ENCODE measurements around the gene CERS6. TPM values are rescaled to one million over a fixed set of nuclear protein-coding genes. Genes with fewer than 3 reads are reported as not detected.
"Not testable (repeated sequence)": the region's sequence is repeated elsewhere in the genome, so short reads cannot be mapped to it uniquely, and the experiment has no call there.

CERS6 gene
- total RNA-seq, 2 donors from 2014 or later = 11.0 to 15.0 TPM

DNA sequence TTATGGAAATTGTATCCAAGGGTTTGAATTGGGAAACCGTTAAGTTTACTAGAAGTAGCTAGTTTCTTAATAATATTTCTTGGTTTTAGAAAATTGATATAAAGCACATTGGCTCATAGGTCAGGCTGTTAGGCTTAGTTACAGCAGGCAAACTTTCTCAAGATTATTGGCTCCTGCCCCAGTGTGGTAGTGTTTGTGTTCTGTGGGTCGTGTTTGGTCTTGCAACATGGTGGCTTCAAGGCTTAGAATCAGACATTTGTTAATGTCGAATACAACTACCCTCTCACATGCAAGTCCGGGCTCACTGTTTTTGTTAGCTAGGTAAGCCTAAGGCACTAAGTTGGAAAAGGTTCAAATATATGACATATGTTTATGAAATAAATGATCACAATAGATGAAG, 19.6 kb downstream of the CERS6 start:
- Mint-ChIP-seq H3K27ac (no peak overlapping the region), H3K36me3 (peaks cover 0 to 26% of the 10 kb centered on the region in 2 donors), H3K9me3 (no peaks in the 10 kb centered on the region)
- ATAC-seq = no peak
- DNase-seq (ENCODE audit: low spot score in 2 of 2) = no peak

- no peak for DNase-seq (ENCODE audit: low spot score in 2 of 2)
- H3K9me3 Mint-ChIP-seq = no peaks in the 10 kb centered on the region
- H3K27ac Mint-ChIP-seq = no peak overlapping the region
- ATAC-seq = no peak
- H3K36me3 Mint-ChIP-seq = peaks cover 0 to 16% of the 10 kb centered on the region in 2 donors
Measured at GRCh38 chr2:168478206-168478605, 22.1 kb downstream of the CERS6 start.

DNA sequence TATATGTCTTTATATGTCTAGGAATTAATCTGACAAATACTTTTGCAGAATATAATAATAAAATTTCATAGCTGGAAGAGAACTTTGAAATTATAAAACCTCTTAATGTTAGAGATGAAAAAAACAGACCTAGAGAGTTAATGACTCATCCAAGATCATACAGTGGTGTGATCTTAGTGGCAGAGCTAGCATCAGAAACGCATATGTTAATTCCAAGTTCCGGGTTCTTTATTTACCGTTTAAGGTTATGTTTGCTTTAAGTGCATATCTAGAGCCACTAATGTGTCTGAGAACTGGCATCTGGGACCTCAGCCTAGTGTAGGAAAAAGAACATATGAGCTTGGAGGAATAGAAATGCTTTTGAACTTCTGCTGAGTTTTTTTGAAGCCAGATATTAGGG, 24.3 kb downstream of the CERS6 start:
- ATAC-seq (peak in 1 of 2 donors; percentile 44), DNase-seq (ENCODE audit: low spot score in 2 of 2) (no peak)
- Mint-ChIP-seq H3K27ac (no peak overlapping the region), H3K9me3 (peaks cover under 1 to 4% of the 10 kb centered on the region in 2 donors), H3K36me3 (peaks cover 0 to 15% of the 10 kb centered on the region in 2 donors)

DNA sequence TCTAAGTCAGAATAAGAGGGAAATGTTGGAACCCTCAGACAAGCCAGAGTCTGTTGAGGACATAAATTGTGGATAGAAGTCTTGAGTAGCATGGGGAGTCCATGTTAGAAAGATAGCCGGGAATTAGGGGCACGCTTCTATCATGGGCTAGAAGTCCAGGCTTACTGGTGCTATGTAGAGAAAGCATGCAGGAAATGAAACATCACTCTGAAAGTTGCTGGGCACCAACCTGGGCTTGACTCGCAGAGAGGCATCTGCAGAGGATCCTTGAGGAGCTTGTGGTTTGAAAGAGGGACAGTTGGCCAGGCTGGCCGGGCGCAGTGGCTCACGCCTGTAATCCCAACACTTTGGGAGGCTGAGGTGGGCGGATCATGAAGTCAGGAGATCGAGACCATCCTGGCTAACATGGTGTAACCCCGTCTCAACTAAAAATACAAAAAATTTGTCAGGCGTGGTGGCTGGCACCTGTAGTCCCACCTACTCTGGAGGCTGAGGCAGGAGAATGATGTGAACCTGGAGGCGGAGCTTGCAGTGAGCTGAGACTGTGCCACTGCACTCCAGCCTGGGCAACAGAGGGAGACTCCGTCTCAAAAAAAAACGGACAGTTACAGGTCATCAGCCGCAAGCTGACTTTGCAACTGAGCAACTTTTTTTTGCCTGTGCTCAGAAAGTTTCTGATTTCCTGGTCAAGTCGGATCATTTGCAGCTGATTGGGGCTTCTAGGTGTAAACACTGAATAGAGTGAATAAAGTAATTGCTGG, 24.9 kb downstream of the CERS6 start:
- Mint-ChIP-seq H3K36me3 (peaks cover 0 to 17% of the 10 kb centered on the region in 2 donors), H3K27ac (no peak overlapping the region), H3K9me3 (peaks cover 3 to 4% of the 10 kb centered on the region in 2 donors)
- ATAC-seq (no peak), DNase-seq (ENCODE audit: low spot score in 2 of 2) (no peak)

GRCh38 chr2:168482269-168482668, 26.2 kb downstream of the CERS6 start:
- ATAC-seq (no peak), DNase-seq (ENCODE audit: low spot score in 2 of 2) (no peak)
- Mint-ChIP-seq H3K27ac (no peak overlapping the region), H3K9me3 (peaks cover 3 to 4% of the 10 kb centered on the region in 2 donors), H3K36me3 (peaks cover 0 to 18% of the 10 kb centered on the region in 2 donors)

GRCh38 chr2:168482952-168483831, 27.1 kb downstream of the CERS6 start:
- H3K27ac Mint-ChIP-seq = no peak overlapping the region
- no peak for ATAC-seq
- H3K9me3 Mint-ChIP-seq = peaks cover 3 to 4% of the 10 kb centered on the region in 2 donors
- peaks cover 0 to 19% of the 10 kb centered on the region in 2 donors for H3K36me3 Mint-ChIP-seq
- no peak for DNase-seq (ENCODE audit: low spot score in 2 of 2)

DNA sequence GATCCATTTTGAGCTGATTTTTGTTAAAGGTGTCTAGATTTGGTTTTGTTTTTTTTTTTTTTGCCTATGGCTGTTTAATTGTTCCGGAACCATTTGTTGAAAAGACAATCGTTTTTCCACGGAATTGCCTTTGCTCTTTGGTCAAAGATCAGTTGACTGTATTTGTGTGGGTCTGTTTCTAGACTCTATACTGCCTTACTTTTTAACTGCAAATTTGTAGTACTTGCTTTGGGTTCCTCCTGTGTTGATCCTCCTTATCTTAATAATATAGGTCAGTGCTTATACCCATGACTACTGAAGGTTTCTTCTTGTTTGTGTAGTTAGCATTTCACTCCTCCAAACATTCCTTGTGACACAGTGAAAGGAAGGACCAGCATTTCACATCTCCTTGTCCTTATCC, 30.4 kb downstream of the CERS6 start:
- ATAC-seq = no peak

DNA sequence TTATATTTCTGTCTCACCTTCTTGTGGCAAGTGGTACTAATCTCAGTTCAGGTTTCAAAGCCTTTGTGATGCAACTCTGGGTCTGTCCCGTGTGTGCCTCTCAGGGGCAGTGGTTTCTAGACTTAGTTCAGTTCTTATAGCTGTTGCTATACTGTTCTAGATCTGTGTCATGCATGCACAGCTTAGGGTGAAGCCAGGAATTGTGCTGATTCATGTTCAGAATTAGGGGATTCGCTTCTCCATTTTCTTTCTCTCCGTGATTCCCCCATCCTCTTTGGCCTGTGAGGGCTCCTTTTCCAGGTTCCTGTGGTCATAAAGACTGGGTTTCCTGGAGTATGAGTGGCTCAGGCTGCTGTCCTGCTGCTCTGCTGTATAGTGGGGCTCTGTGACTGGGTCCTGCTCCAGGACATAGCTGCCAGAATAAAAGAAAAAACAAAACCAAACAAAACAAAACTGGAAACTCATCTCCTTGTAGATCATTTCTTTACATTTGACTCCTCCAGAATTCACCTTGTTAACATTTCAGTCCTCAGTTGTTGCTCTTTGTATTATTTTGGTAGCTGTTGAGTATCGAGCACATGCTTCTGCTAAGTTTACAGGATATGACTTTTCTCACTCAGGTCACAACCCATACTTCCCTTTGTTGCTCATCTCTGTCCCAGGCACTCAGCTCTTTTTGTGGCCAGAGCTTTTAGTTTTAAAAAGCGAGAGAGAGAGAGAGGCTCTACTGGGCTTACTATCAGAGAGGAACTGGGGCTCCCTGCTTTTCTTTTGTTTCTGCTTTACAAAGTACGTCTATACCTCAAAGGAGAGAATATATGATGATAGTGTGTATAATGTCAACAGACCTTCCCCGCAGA, 34.2 kb downstream of the CERS6 start:
- peaks cover 0 to 3% of the 10 kb centered on the region in 2 donors for H3K9me3 Mint-ChIP-seq
- ATAC-seq = peak; percentile 88 to 95
- DNase-seq (ENCODE audit: low spot score in 2 of 2) = peak; percentile 49 to 61
- peak overlapping the region; percentile 82 to 97 for H3K27ac Mint-ChIP-seq
- peaks cover 0 to 31% of the 10 kb centered on the region in 2 donors for H3K36me3 Mint-ChIP-seq

More for the DNA sequence above, 30.4 kb downstream of the CERS6 start:
- peaks cover 3 to 4% of the 10 kb centered on the region in 2 donors for H3K9me3 Mint-ChIP-seq
- DNase-seq (ENCODE audit: low spot score in 2 of 2) = no peak
- no peak overlapping the region for H3K27ac Mint-ChIP-seq
- peaks cover 0 to 24% of the 10 kb centered on the region in 2 donors for H3K36me3 Mint-ChIP-seq

- no peaks in the 10 kb centered on the region for H3K9me3 Mint-ChIP-seq
- peak overlapping the region; percentile 82 to 97 for H3K27ac Mint-ChIP-seq
- DNase-seq (ENCODE audit: low spot score in 2 of 2) (peak in 1 of 2 donors; percentile 43), ATAC-seq (peak; percentile 29 to 54)
- peaks cover 0 to 28% of the 10 kb centered on the region in 2 donors for H3K36me3 Mint-ChIP-seq
Measured at GRCh38 chr2:168490946-168491605, 35.0 kb downstream of the CERS6 start.

DNA sequence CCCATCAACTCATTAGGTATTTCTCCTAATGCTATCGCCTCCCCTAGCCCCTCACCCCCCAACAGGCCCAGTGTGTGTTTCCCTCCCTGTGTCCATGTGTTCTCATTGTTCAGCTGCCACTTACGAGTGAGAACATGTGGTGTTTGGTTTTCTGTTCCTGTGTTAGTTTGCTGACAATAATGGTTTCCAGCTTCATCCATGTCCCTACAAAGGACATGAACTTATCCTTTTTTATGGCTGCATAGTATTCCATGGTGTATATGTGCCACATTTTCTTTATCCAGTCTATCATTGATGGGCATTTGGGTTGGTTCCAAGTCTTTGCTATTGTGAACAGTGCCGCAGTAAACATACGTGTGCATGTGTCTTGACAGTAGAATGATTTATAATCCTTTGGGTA, 35.7 kb downstream of the CERS6 start:
- DNase-seq (ENCODE audit: low spot score in 2 of 2); H3K9me3 Mint-ChIP-seq; ATAC-seq: not testable (repeated sequence)
- peak overlapping the region in 1 of 2 donors; percentile 28 for H3K27ac Mint-ChIP-seq
- peaks cover 0 to 23% of the 10 kb centered on the region in 2 donors for H3K36me3 Mint-ChIP-seq

DNA sequence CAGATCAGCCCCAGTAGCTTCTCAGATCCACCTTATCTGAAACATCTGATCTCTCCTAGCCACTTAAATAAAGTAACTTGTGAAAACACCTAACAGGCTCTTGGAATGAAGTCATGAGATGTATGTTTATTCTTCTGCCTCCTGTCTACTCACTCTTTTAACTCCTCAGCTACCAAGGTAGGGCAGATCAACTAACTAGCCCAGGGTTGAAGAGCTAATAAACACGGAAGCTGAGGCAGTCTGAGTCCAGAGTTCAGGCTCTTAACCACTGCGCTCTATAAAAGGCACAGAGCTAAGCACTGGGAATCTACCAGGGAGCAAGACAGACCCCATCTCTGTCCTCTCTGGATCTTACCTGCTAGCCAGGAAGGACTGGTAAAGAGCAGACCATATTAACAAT, 37.1 kb downstream of the CERS6 start:
- not testable (repeated sequence) for DNase-seq (ENCODE audit: low spot score in 2 of 2); H3K27ac Mint-ChIP-seq; ATAC-seq; H3K9me3 Mint-ChIP-seq
- peaks cover 8 to 32% of the 10 kb centered on the region in 2 donors for H3K36me3 Mint-ChIP-seq

GRCh38 chr2:168494190-168494711, 38.2 kb downstream of the CERS6 start:
- H3K27ac Mint-ChIP-seq = no peak overlapping the region
- H3K36me3 Mint-ChIP-seq = peaks cover 8 to 36% of the 10 kb centered on the region in 2 donors
- no peak for DNase-seq (ENCODE audit: low spot score in 2 of 2)
- no peak for ATAC-seq
- H3K9me3 Mint-ChIP-seq = peaks cover 0 to 5% of the 10 kb centered on the region in 2 donors

DNA sequence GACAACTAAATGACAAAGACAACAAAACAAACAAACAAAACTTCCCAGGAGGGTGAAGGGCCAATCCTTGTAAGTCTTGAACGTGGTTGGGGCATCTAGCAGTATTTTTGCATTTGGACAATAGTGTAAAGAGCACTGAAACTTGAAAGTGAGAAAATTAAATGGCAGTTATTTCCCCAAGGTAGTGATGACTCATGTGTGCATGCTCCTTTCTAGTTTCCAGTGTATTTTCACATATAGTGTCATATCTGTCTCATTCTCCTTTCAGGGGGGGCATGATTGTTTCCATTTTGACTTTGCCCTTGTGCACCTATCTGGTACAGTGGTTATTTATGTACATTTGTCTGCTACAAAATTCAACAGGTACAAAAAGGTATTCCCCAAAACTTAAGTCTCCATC, 39.5 kb downstream of the CERS6 start:
- peak in 1 of 2 donors; percentile 23 for DNase-seq (ENCODE audit: low spot score in 2 of 2)
- peak; percentile 85 for ATAC-seq
- H3K27ac Mint-ChIP-seq = peak overlapping the region in 1 of 2 donors; percentile 46
- peaks cover 0 to 11% of the 10 kb centered on the region in 2 donors for H3K9me3 Mint-ChIP-seq
- H3K36me3 Mint-ChIP-seq = peaks cover 8 to 43% of the 10 kb centered on the region in 2 donors

DNA sequence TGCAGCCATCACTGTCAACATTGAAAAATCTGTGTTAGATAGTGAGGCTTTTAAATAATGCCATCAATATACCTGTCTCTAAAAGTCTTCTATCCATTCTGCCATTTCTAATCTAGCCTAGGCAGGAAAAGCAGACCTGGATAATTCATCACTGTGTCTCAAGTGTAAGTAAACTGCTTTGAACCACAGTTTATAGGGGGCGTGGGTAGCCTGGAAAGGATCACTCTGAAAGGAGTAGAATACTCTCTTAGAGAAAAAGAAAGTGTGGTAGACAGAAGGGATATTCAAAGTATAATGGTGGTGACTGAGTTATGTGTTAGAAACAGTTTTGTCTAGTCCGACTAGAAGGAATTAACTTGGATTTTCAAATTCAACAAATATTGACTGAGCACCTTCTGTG, 40.8 kb downstream of the CERS6 start:
- ATAC-seq (no peak), DNase-seq (ENCODE audit: low spot score in 2 of 2) (no peak)
- Mint-ChIP-seq H3K27ac (no peak overlapping the region), H3K36me3 (peaks cover 14 to 57% of the 10 kb centered on the region in 2 donors), H3K9me3 (peaks cover 0 to 16% of the 10 kb centered on the region in 2 donors)

DNA sequence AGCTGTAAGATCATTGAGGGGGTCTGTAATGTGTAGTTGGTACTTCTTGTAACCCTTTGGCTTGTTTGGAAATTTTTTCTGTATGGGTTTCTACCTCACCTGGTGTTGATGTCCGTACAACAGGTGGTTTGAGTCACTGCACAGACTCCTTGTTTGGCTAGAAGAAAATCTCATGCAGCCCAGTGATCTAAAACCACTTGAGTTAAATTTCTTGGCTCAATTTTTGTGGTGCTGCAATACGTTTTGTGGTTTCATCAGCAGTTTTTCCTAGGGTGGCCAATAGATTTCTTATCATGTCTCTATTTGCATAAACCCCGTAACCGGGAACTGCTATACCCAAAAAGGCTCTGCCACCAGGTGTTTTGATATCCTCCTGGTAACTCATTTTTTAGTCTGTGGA, 43.4 kb downstream of the CERS6 start:
- Mint-ChIP-seq H3K27ac (no peak overlapping the region), H3K36me3 (peaks cover 21 to 62% of the 10 kb centered on the region in 2 donors), H3K9me3 (peaks cover 3 to 30% of the 10 kb centered on the region in 2 donors)
- ATAC-seq (no peak), DNase-seq (ENCODE audit: low spot score in 2 of 2) (no peak)

All from activated naive CD4-positive, alpha-beta T cell treated with anti-CD3 and anti-CD28 coated beads, Interleukin-2, amount 50 U/mL, for 72 hours (primary cell).